C4-2B (cell line): ENCODE results near the gene SRRM4.

Experiments used
- CTCF ChIP-seq: fragments of 450-650 bp; conservative IDR thresholded peaks from 2 replicates; pipeline ENCODE4 v1.5.1; 2017; ENCODE audit warnings: mild to moderate bottlenecking
- ZFX ChIP-seq: fragments of 450-650 bp; IDR thresholded peaks from 2 replicates; pipeline ENCODE4 v1.6.1; 2017

GRCh38 chr12:119208626-119209061 is 227.3 kb downstream of the SRRM4 start:
- TF ChIP-seq CTCF = no peak
- TF ChIP-seq ZFX = no peak
